ENCODE results near the gene TBX6.
A peak's percentile ranks its signal among the peaks of the same experiment; 100 is the strongest.
"Not testable (repeated sequence)": the region's sequence is repeated elsewhere in the genome, so short reads cannot be mapped to it uniquely, and the experiment has no call there.

TBX6 gene

DNA sequence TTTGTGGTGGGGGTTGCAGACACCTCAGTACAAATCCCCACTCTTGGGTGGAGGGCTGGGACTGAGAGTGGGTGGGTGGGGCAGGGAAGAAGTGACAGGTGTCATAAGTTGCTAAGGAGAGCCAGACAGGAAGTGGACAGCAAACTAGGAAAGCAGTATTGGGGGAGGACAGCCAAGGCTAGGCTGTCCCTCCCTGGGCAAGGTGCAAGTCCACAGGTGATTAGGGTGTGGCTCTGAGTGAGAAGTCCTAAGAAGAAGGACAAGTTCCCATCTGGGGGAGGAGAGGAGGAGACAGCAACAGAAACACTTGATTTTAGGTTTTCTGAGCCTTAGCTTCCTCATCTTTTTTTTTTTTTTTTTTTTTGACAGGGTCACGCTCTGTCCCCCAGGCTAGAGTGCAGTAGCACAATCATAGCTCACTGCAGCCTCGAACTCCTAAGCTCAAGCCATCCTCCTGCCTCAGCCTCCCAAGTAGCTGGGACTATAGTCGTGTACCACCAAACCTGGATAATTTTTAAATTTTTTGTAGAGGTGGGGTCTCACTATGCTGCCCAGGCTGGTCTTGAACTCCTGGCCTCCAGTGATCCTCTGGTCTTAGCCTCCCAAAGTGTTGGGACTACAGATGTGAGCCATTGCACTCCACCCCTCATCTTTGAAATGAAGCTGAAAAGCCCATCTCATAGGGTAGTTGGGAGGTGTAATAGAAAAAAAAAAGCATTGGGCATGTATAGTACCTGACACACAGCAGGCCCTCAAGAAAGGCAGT, 28.8 kb upstream of the TBX6 start:
- CTCF ChIA-PET = interaction anchor here (0.7 to 1.2 kb wide), 2 partner anchors 8 to 35 kb away, joined by 4 to 6 read pairs; no protein-coding TSS in a partner anchor
- TF ChIP-seq, protein P1, sequence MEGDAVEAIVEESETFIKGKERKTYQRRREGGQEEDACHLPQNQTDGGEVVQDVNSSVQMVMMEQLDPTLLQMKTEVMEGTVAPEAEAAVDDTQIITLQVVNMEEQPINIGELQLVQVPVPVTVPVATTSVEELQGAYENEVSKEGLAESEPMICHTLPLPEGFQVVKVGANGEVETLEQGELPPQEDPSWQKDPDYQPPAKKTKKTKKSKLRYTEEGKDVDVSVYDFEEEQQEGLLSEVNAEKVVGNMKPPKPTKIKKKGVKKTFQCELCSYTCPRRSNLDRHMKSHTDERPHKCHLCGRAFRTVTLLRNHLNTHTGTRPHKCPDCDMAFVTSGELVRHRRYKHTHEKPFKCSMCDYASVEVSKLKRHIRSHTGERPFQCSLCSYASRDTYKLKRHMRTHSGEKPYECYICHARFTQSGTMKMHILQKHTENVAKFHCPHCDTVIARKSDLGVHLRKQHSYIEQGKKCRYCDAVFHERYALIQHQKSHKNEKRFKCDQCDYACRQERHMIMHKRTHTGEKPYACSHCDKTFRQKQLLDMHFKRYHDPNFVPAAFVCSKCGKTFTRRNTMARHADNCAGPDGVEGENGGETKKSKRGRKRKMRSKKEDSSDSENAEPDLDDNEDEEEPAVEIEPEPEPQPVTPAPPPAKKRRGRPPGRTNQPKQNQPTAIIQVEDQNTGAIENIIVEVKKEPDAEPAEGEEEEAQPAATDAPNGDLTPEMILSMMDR (conservative IDR thresholded peaks at IDR 0.05; ENCODE audit: low read depth) = no peak
- DNase-seq (ENCODE audit: low spot score) = no peak
- POLR2A ChIA-PET (ENCODE audit: low non-redundant PET) = no interaction called here
- peak overlapping the region; percentile 77 for H3K27ac ChIP-seq

DNA sequence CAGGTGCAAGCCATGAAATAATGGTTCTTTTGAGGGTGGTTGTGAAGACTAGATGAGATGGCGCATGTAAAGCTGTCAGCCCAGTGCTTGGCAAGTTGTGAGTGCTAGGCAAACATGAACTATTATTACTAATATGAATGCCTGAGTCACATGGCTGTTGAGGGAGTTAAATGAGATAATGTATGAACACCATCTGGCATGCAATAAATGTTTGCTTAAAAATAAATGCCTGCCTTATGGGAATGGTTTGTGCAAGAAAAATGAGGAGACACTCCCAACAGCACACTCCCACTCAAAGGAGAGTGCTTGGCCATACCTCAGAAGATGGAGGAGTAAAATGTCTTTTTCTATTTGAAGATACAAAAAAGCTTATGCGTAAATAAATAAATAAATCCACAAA, 27.7 kb upstream of the TBX6 start:
- POLR2A ChIA-PET (ENCODE audit: low non-redundant PET) = no interaction called here
- CTCF ChIA-PET = no interaction called here
- TF ChIP-seq, protein P1 (conservative IDR thresholded peaks at IDR 0.05; ENCODE audit: low read depth) = no peak
- DNase-seq (ENCODE audit: low spot score) = no peak
- no peak overlapping the region for H3K27ac ChIP-seq

DNA sequence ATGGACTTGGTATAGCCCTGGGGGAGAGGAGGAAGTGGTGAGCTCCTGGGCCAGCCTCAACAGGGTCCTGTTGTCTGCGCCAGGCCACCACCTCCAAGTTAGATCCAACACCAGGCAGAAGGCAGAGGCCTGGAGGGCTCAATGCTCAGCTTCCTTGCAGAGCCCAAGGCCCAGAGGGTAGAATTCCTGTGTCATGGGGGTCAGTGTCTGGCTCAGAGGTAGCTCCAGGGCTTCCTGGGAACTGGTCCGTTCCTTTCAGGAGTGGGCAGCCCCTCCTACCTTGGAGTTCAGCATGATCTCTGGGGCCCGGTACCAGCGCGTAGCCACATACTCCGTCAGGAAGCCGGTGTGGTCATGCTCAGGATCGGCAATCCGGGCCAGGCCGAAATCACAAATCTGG, 26.0 kb upstream of the TBX6 start:
- TF ChIP-seq, protein P1 (conservative IDR thresholded peaks at IDR 0.05; ENCODE audit: low read depth) = no peak
- CTCF ChIA-PET = interaction anchor here (1.4 kb wide), 1 partner anchor 26 kb away, joined by 5 read pairs; the partner anchor contains the start of gene TBX6
- no peak for DNase-seq (ENCODE audit: low spot score)
- no peak overlapping the region for H3K27ac ChIP-seq
- POLR2A ChIA-PET (ENCODE audit: low non-redundant PET) = no interaction called here

DNA sequence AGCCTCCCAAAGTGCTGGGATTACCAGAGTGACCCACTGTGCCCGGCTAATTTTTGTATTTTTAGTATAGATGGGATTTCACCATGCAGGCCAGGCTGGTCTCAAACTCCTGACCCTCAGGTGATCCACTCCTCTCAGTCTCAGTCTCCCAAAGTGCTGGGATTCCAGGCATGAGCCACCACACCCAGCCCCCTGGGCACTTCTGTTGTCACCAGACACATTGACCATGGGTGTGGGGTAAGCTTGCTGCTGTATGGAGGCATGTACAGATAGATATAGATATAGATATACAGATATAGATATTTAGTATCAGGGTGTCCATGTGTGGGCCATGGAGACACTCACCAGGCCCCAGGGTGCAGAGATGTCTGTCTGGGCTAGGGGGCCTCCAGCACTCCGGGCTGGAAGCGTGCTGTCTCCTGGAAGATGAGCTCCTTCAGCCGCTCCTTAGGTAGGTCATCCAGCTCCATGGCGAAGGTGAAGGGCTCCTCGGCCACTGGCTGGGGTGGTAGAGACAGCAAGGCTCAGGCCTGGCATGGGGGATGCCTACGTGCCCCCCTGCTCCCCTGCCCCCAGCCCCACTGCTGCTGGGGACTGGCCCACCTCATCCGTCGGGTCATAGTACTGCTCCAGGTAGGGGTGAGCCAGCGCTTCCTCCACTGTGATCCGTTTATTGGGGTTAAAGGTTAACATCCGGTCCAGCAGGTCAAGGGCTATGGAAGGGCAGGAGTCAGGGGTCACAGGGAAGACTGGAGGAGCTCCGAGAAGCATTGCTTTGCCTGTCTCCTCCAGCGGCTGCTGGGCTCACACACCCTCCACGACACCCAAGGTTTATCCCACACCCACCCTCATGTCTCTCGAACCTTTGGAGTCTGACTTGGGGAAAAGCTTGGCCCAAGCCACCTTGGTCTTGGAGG, 24.8 kb upstream of the TBX6 start:
- peak overlapping the region; percentile 65 for H3K27ac ChIP-seq
- POLR2A ChIA-PET (ENCODE audit: low non-redundant PET) = no interaction called here
- DNase-seq (ENCODE audit: low spot score) = no peak
- CTCF ChIA-PET = interaction anchor here (0.7 kb wide), 1 partner anchor 20 kb away, joined by 3 read pairs; no protein-coding TSS in a partner anchor
- TF ChIP-seq, protein P1 (conservative IDR thresholded peaks at IDR 0.05; ENCODE audit: low read depth) = no peak

- ChIA-PET CTCF (interaction anchor here (0.6 to 0.7 kb wide), 2 partner anchors 30 to 46 kb away, joined by 3 to 4 read pairs; no protein-coding TSS in a partner anchor), POLR2A (ENCODE audit: low non-redundant PET) (no interaction called here)
- H3K27ac ChIP-seq = peak overlapping the region; percentile 65
- no peak for DNase-seq (ENCODE audit: low spot score)
- TF ChIP-seq, protein P1 (conservative IDR thresholded peaks at IDR 0.05; ENCODE audit: low read depth) = no peak
Measured at GRCh38 chr16:30115238-30115637, 23.5 kb upstream of the TBX6 start.

DNA sequence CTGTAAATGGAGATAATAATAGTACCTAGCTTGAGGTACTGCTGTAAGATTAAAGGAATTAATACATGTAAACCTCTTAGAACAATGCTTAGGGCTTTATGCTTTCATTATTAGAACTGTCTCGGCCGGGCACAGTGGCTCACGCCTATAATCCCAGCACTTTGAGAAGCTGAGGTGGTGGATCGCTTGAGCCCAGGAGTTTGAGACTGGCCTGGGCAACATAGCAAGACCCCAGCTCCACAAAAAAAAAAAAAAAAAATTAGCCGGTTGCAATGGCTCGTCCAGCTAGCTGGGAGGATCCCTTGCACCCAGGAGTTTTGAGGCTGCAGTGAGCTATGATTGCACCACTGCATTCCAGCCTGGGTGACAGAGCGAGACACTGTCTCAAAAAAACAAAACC, 23.1 kb upstream of the TBX6 start:
- peak overlapping the region; percentile 65 for H3K27ac ChIP-seq
- DNase-seq (ENCODE audit: low spot score) = not testable (repeated sequence)
- ChIA-PET CTCF (interaction anchor here (0.6 to 0.7 kb wide), 2 partner anchors 29 to 46 kb away, joined by 3 to 4 read pairs; no protein-coding TSS in a partner anchor), POLR2A (ENCODE audit: low non-redundant PET) (interaction anchor here (0.6 kb wide), 1 partner anchor 101 kb away, joined by 9 read pairs; no protein-coding TSS in a partner anchor)

Measured in RWPE1 (cell line).